ENCODE data around the gene CDKN1B.

GRCh38 chr12:12683725-12684124, 33.4 kb upstream of the CDKN1B start:
- TF ChIP-seq POLR2A (IDR thresholded peaks at IDR 0.05; ENCODE audit: low read depth, low read length) (no peak), POLR2AphosphoS5 (IDR thresholded peaks at IDR 0.05; ENCODE audit: low read depth, low read length) (no peak), PAX5 (IDR thresholded peaks at IDR 0.05; ENCODE audit: insufficient read depth, low read length, severe bottlenecking) (no peak), SPI1 (IDR thresholded peaks at IDR 0.05; ENCODE audit: low read depth, low read length) (no peak)

All from GM12891 (cell line).